GM12878 (cell line): ENCODE results near the gene RAB12. TPM values are rescaled to one million over a fixed set of nuclear protein-coding genes. Genes with fewer than 3 reads are reported as not detected.

ENCODE experiments used
- BCLAF1 ChIP-seq: fragments of 450-650 bp; IDR thresholded peaks from 2 replicates; pipeline ENCODE4 v1.6.1; 2017; ENCODE audit warnings: antibody characterized with exemption, mild to moderate bottlenecking, moderate library complexity
- BHLHE40 ChIP-seq, 2 experiments: fragments of 450-650 bp in 1 of 2; IDR thresholded peaks; 2 replicates each; pipeline ENCODE4 v1.6.1; 2011 to 2017; ENCODE audit warnings: low read depth in 2 of 2, borderline replicate concordance in 1 of 2, improper control_type of control experiment in 1 of 2, low read length in 1 of 2, mild to moderate bottlenecking in 1 of 2
- CBX5 ChIP-seq: sonication (generic); IDR thresholded peaks from 2 replicates; pipeline ENCODE4 v1.6.1; 2016; ENCODE audit warnings: low read depth, moderate library complexity, mild to moderate bottlenecking, inconsistent platforms
- CTCF ChIP-seq, 3 experiments: IDR thresholded peaks in 2 of 3; conservative IDR thresholded peaks in 1 of 3; 2 replicates each; pipeline ENCODE4 v1.5.1; 2011; ENCODE audit warnings: low read depth in 3 of 3, low read length in 3 of 3, mild to moderate bottlenecking in 3 of 3, control low read depth in 2 of 3, moderate library complexity in 2 of 3, inconsistent platforms in 1 of 3, mixed read lengths in 1 of 3; ENCODE audit not compliant: control insufficient read depth in 2 of 3, insufficient read depth in 1 of 3; ENCODE audit errors: extremely low read depth in 1 of 3
- E2F4 ChIP-seq: IDR thresholded peaks from 2 replicates; pipeline ENCODE4 v1.6.1; 2012; ENCODE audit warnings: low read depth, low read length, improper control_type of control experiment
- EGR1 ChIP-seq, 2 experiments: IDR thresholded peaks; 1 replicate in 1 of 2; 2 replicates in 1 of 2; pipeline ENCODE4 v1.6.1; 2011 to 2012; ENCODE audit warnings: low read depth in 2 of 2, low read length in 2 of 2, borderline replicate concordance in 1 of 2, mild to moderate bottlenecking in 1 of 2, moderate library complexity in 1 of 2
- HCFC1 ChIP-seq: fragments of 150-350 bp; IDR thresholded peaks from 2 replicates; pipeline ENCODE4 v1.6.1; 2014; ENCODE audit warnings: low read length
- JUND ChIP-seq: IDR thresholded peaks from 2 replicates; pipeline ENCODE4 v1.6.1; 2012; ENCODE audit warnings: low read depth, mild to moderate bottlenecking, low read length, improper control_type of control experiment, moderate library complexity
- KAT2A ChIP-seq: conservative IDR thresholded peaks from 2 replicates; pipeline ENCODE4 v1.6.1; 2011; ENCODE audit warnings: low read depth, low read length; ENCODE audit not compliant: control insufficient read depth
- MYC ChIP-seq: IDR thresholded peaks from 2 replicates; pipeline ENCODE4 v1.6.1; 2011; ENCODE audit warnings: mild to moderate bottlenecking, low read length, moderate library complexity, inconsistent platforms; ENCODE audit not compliant: insufficient read depth, insufficient replicate concordance, insufficient read length, severe bottlenecking
- NFYA ChIP-seq: IDR thresholded peaks from 2 replicates; pipeline ENCODE4 v1.6.1; 2011; ENCODE audit warnings: low read depth, mild to moderate bottlenecking, low read length, improper control_type of control experiment, borderline replicate concordance
- PML ChIP-seq: IDR thresholded peaks from 2 replicates; pipeline ENCODE4 v1.6.1; 2012; ENCODE audit warnings: low read length, inconsistent platforms
- POLR2A ChIP-seq: IDR thresholded peaks from 2 replicates; pipeline ENCODE4 v1.6.1; 2011; ENCODE audit warnings: low read depth, mild to moderate bottlenecking, low read length
- POLR2AphosphoS5 ChIP-seq: IDR thresholded peaks from 2 replicates; pipeline ENCODE4 v1.6.1; 2011; ENCODE audit warnings: mild to moderate bottlenecking, low read length, inconsistent platforms
- RBBP5 ChIP-seq: fragments of 200-600 bp; sonication (generic); conservative IDR thresholded peaks from 2 replicates; pipeline ENCODE4 v1.6.1; 2016
- SMAD1 ChIP-seq: fragments of 450-650 bp; IDR thresholded peaks from 2 replicates; pipeline ENCODE4 v1.6.1; 2018; ENCODE audit warnings: mild to moderate bottlenecking, low read depth; ENCODE audit not compliant: partially characterized antibody
- SMAD5 ChIP-seq: IDR thresholded peaks from 2 replicates; pipeline ENCODE4 v1.6.1; 2016; ENCODE audit warnings: antibody characterized with exemption, low read depth
- SREBF2 ChIP-seq: IDR thresholded peaks from 2 replicates; pipeline ENCODE4 v1.6.1; 2012; ENCODE audit warnings: mild to moderate bottlenecking, low read length
- SUPT20H ChIP-seq: IDR thresholded peaks from 2 replicates; pipeline ENCODE4 v1.6.1; 2011; ENCODE audit warnings: low read depth, mild to moderate bottlenecking, low read length, moderate library complexity, borderline replicate concordance; ENCODE audit not compliant: control insufficient read depth
- TARDBP ChIP-seq: IDR thresholded peaks from 2 replicates; pipeline ENCODE4 v1.6.1; 2016; ENCODE audit warnings: borderline replicate concordance
- polyA plus RNA-seq, 11 experiments: library from polyadenylated mRNA; depleted of rRNA in 4 of 11; unstranded in 6 of 11; stranded (reverse) in 5 of 11; fragments of >200 nt; fragmentation: Nextera tagmentation in 4 of 11; fragmentation: Illumina TruSeq in 1 of 11; extraction: Ambion mirVana in 4 of 11; extraction: Trizol in 1 of 11; gene quantifications; 1 replicate in 1 of 11; 2 replicates in 10 of 11; pipeline versions ENCODE4 v1.2.1 to v1.2.3, GENCODE V29; 2011 to 2016; ENCODE audit warnings: inconsistent platforms in 2 of 11, missing spikeins in 2 of 11, low read depth in 1 of 11
- total RNA-seq, 4 experiments: library from RNA; depleted of rRNA in 3 of 4; stranded (reverse); fragments of >200 nt in 3 of 4; fragmentation: Illumina TruSeq in 1 of 4; extraction: Trizol in 1 of 4; gene quantifications; 2 replicates each; pipeline versions ENCODE4 v1.2.1 to v1.2.3, GENCODE V29; 2013 to 2021

Gene RAB12
- total and polyA plus RNA-seq, 10 of the 15 experiments (the other 5 are each of a cell fraction or from before 2014, with no cell fraction given), result 0.71 to 29.8 (median 14.0) TPM

- TF ChIP-seq NFYA (no peak), MYC (no peak), BHLHE40 (IDR thresholded peaks at IDR 0.05; ENCODE audit: borderline replicate concordance in 1 of 2, low read depth in 2 of 2, low read length in 1 of 2) (peak; percentile 6 to 71; a peak in 2 of 4 replicates), SMAD5 (no peak), RBBP5 (no peak), PML (peak; percentile 57; the same call in 1 of the 2 replicates), SMAD1 (no peak), POLR2A (peak; percentile 82), BCLAF1 (no peak), JUND (no peak), E2F4 (no peak), EGR1 (IDR thresholded peaks at IDR 0.05; ENCODE audit: borderline replicate concordance in 1 of 2, low read depth in 2 of 2, low read length in 2 of 2) (peak in 1 of 2 experiments; percentile 89; a peak in 2 of 3 replicates), SREBF2 (no peak), KAT2A (no peak), TARDBP (no peak), POLR2AphosphoS5 (peak; percentile 33), HCFC1 (peak; percentile 47), SUPT20H (no peak), CTCF (IDR thresholded peaks at IDR 0.05 in 2 of 3, conservative IDR thresholded peaks at IDR 0.05 in 1 of 3; ENCODE audit: control insufficient read depth in 2 of 3, extremely low read depth in 1 of 3, insufficient read depth in 1 of 3, low read depth in 3 of 3, low read length in 3 of 3) (peak; percentile 45 to 63 (median 45); a peak in 5 of 6 replicates), CBX5 (no peak)
Observed at GRCh38 chr18:8608795-8609658, at the start of gene RAB12 (continued).
